Activated CD4-positive, alpha-beta T cell treated with anti-CD3 and anti-CD28 coated beads for 36 hours (primary cell): ENCODE results near the gene NUDT8. TPM values are rescaled to one million over a fixed set of nuclear protein-coding genes. Genes with fewer than 3 reads are reported as not detected.
A peak's percentile ranks its signal among the peaks of the same experiment; 100 is the strongest.
"Not testable (repeated sequence)": the region's sequence is repeated elsewhere in the genome, so short reads cannot be mapped to it uniquely, and the experiment has no call there.

ENCODE experiments used
- ATAC-seq: fragments of 200-7000 bp; cut with Tn5 transposase; one replicate; pipeline ENCODE4 v1.10.0; 2021; ENCODE audit warnings: mild to moderate bottlenecking, moderate library complexity
- CTCF ChIA-PET: fragments of 350-600 bp; sonication (Branson Sonifier 250); formaldehyde crosslinking; loops from one replicate; lab custom pipeline; 2021; ENCODE audit warnings: antibody characterized with exemption; lab: Charles Lee
- POLR2A ChIA-PET: fragments of 350-600 bp; sonication (Branson Sonifier 250); formaldehyde crosslinking; loops from one replicate; lab custom pipeline; 2021; ENCODE audit warnings: antibody characterized with exemption, inconsistent platforms; lab: Charles Lee
- DNase-seq: peaks from one replicate; pipeline ENCODE4 v3.0.0-alpha.2; 2020
- H3K27ac Mint-ChIP-seq: one replicate; pipeline ENCODE4 v1.8.0; 2021; ENCODE audit warnings: mixed read lengths
- H3K27me3 Mint-ChIP-seq: one replicate; pipeline ENCODE4 v1.8.0; 2021; ENCODE audit warnings: mixed read lengths
- H3K36me3 Mint-ChIP-seq: one replicate; pipeline ENCODE4 v1.8.0; 2021; ENCODE audit warnings: low read depth, mixed read lengths
- H3K4me1 Mint-ChIP-seq: one replicate; pipeline ENCODE4 v1.8.0; 2021; ENCODE audit warnings: mixed read lengths
- H3K4me3 Mint-ChIP-seq: one replicate; pipeline ENCODE4 v1.8.0; 2021; ENCODE audit warnings: mild to moderate bottlenecking, moderate library complexity, mixed read lengths
- H3K9me3 Mint-ChIP-seq: one replicate; pipeline ENCODE4 v1.8.0; 2021; ENCODE audit warnings: low read depth, mixed read lengths
- intact Hi-C, 2 experiments: fragments of 100-400 bp; cut with DNase I in 1 of 2; cut with micrococcal nuclease in 1 of 2; formaldehyde crosslinking; loops; one replicate each; pipeline versions ENCODE4 v1.14.2 to v1.15.1; 2022 to 2024; cut with DNase I, micrococcal nuclease
- total RNA-seq, 2 experiments: library from RNA; stranded (reverse); gene quantifications; one replicate each; pipeline ENCODE4 v1.2.3, GENCODE V29; 2021

NUDT8 gene
- total RNA-seq, 2 experiments from 2014 or later = 17.0 to 23.4 TPM

- ATAC-seq, H3K27ac Mint-ChIP-seq, H3K36me3 Mint-ChIP-seq, H3K9me3 Mint-ChIP-seq, CTCF ChIA-PET, POLR2A ChIA-PET, intact Hi-C loops, DNase-seq, H3K4me1 Mint-ChIP-seq, H3K27me3 Mint-ChIP-seq, H3K4me3 Mint-ChIP-seq: not testable (repeated sequence)
Observed at GRCh38 chr11:67622905-67623304, 6.8 kb downstream of the NUDT8 start.

GRCh38 chr11:67621928-67622327 is 7.8 kb downstream of the NUDT8 start:
- POLR2A ChIA-PET, H3K36me3 Mint-ChIP-seq, H3K27me3 Mint-ChIP-seq, intact Hi-C loops, ATAC-seq, DNase-seq, H3K4me1 Mint-ChIP-seq, H3K9me3 Mint-ChIP-seq, H3K4me3 Mint-ChIP-seq, CTCF ChIA-PET, H3K27ac Mint-ChIP-seq: not testable (repeated sequence)

- intact Hi-C loops, H3K9me3 Mint-ChIP-seq, ATAC-seq, H3K27ac Mint-ChIP-seq, H3K4me3 Mint-ChIP-seq, POLR2A ChIA-PET, H3K4me1 Mint-ChIP-seq, H3K36me3 Mint-ChIP-seq, H3K27me3 Mint-ChIP-seq: not testable (repeated sequence)
- CTCF ChIA-PET = interaction anchor here (2.1 kb wide), 1 partner anchor 8 kb away, joined by 13 read pairs; the partner anchor contains the start of gene NUDT8
- DNase-seq = peak; percentile 7
Observed at GRCh38 chr11:67620621-67621020, 9.1 kb downstream of the NUDT8 start.

GRCh38 chr11:67619683-67620618 is 9.8 kb downstream of the NUDT8 start:
- H3K9me3 Mint-ChIP-seq, H3K27me3 Mint-ChIP-seq, intact Hi-C loops, H3K4me3 Mint-ChIP-seq, H3K27ac Mint-ChIP-seq, H3K36me3 Mint-ChIP-seq, ATAC-seq, POLR2A ChIA-PET, H3K4me1 Mint-ChIP-seq, DNase-seq: not testable (repeated sequence)
- CTCF ChIA-PET = interaction anchor here (2.1 kb wide), 1 partner anchor 9 kb away, joined by 13 read pairs; the partner anchor contains the start of gene NUDT8

GRCh38 chr11:67618901-67619659 is 10.7 kb downstream of the NUDT8 start:
- ATAC-seq, DNase-seq, H3K27ac Mint-ChIP-seq, H3K36me3 Mint-ChIP-seq, H3K4me3 Mint-ChIP-seq, intact Hi-C loops, H3K9me3 Mint-ChIP-seq, POLR2A ChIA-PET, H3K27me3 Mint-ChIP-seq: not testable (repeated sequence)
- peaks cover 13% of the 10 kb centered on the region for H3K4me1 Mint-ChIP-seq
- CTCF ChIA-PET = interaction anchor here (1.0 to 5.4 kb wide), 3 partner anchors 10 to 300 kb away, joined by 3 to 67 read pairs (median 13); partner anchors contain the start of gene NUDT8

- ChIA-PET POLR2A (interaction anchor here (1.1 kb wide), 1 partner anchor 10 kb away, joined by 3 read pairs; no protein-coding TSS in a partner anchor), CTCF (interaction anchor here (0.8 to 5.4 kb wide), 5 partner anchors 9 to 42 kb away, joined by 3 to 67 read pairs (median 4); partner anchors contain the start of genes GSTP1 and NUDT8)
- Mint-ChIP-seq H3K9me3 (no peaks in the 10 kb centered on the region), H3K36me3 (peaks cover 7% of the 10 kb centered on the region), H3K27ac (peak overlapping the region; percentile 26), H3K27me3 (no peaks in the 10 kb centered on the region), H3K4me3 (no peak overlapping the region), H3K4me1 (peaks cover 22% of the 10 kb centered on the region)
- intact Hi-C loops = no loop called here
- ATAC-seq (no peak), DNase-seq (no peak)
Observed at GRCh38 chr11:67617243-67617953, 12.3 kb downstream of the NUDT8 start.

- CTCF ChIA-PET = interaction anchor here (0.7 to 5.4 kb wide), 4 partner anchors 12 to 43 kb away, joined by 3 to 67 read pairs (median 4); partner anchors contain the start of gene NUDT8
- Mint-ChIP-seq H3K36me3 (peaks cover 11% of the 10 kb centered on the region), H3K9me3 (no peaks in the 10 kb centered on the region), H3K27ac (peak overlapping the region; percentile 26), H3K27me3 (no peaks in the 10 kb centered on the region), H3K4me3 (peak overlapping the region; percentile 15), H3K4me1 (peaks cover 22% of the 10 kb centered on the region)
- ATAC-seq (no peak), DNase-seq (no peak)
- POLR2A ChIA-PET = interaction anchor here (1.1 kb wide), 1 partner anchor 9 kb away, joined by 3 read pairs; no protein-coding TSS in a partner anchor
- intact Hi-C loops = no loop called here
Observed at GRCh38 chr11:67616431-67617242, 13.1 kb downstream of the NUDT8 start.

- DNase-seq = no peak
- intact Hi-C loops = loop anchor here in 1 of 2 experiments (2.0 kb wide), 1 partner anchor 13 kb away; the partner anchor contains the start of gene NUDT8
Observed at GRCh38 chr11:67615728-67616430, 13.9 kb downstream of the NUDT8 start.

More at GRCh38 chr11:67615728-67616430, 13.9 kb downstream of the NUDT8 start:
- Mint-ChIP-seq H3K4me1 (peaks cover 22% of the 10 kb centered on the region), H3K27me3 (no peaks in the 10 kb centered on the region), H3K4me3 (peak overlapping the region; percentile 15), H3K36me3 (peaks cover 12% of the 10 kb centered on the region), H3K9me3 (no peaks in the 10 kb centered on the region), H3K27ac (no peak overlapping the region)
- POLR2A ChIA-PET = no interaction called here
- CTCF ChIA-PET = interaction anchor here (0.7 to 5.4 kb wide), 5 partner anchors 13 to 1041 kb away, joined by 3 to 67 read pairs (median 5); partner anchors contain the start of genes NUDT8 and PPP1CA
- ATAC-seq = no peak
